ENCODE measurements around the gene APBA2.

DNA sequence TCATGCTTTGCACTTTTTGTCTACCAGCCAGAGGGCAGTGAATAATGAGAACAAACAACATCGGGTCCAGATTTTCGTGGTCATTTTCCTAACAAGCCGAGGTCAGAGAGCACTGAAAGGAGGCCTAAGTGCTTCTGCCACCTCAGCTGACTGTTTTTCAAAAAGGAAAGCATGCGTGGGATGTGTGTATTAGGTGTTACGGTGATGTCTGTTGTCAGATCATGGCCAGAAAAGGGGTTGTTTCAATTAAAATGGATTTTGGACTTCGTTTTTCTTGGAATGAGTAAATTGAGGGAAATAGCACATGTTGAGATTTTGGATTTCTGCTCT lies 99.5 kb downstream of the APBA2 start:
- TF ChIP-seq, protein P1, sequence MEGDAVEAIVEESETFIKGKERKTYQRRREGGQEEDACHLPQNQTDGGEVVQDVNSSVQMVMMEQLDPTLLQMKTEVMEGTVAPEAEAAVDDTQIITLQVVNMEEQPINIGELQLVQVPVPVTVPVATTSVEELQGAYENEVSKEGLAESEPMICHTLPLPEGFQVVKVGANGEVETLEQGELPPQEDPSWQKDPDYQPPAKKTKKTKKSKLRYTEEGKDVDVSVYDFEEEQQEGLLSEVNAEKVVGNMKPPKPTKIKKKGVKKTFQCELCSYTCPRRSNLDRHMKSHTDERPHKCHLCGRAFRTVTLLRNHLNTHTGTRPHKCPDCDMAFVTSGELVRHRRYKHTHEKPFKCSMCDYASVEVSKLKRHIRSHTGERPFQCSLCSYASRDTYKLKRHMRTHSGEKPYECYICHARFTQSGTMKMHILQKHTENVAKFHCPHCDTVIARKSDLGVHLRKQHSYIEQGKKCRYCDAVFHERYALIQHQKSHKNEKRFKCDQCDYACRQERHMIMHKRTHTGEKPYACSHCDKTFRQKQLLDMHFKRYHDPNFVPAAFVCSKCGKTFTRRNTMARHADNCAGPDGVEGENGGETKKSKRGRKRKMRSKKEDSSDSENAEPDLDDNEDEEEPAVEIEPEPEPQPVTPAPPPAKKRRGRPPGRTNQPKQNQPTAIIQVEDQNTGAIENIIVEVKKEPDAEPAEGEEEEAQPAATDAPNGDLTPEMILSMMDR (IDR thresholded peaks at IDR 0.05): no peak
- TF ChIP-seq POLR2A (IDR thresholded peaks at IDR 0.05): no peak
